Progenitor cell of endocrine pancreas (in vitro differentiated cells): Measurements from ENCODE around the gene SIAH3. TPM values are rescaled to one million over a fixed set of nuclear protein-coding genes. Genes with fewer than 3 reads are reported as not detected.
A peak's percentile ranks its signal among the peaks of the same experiment; 100 is the strongest.

ENCODE experiments used
- DNase-seq: peaks from one replicate; pipeline ENCODE4 v3.0.0; 2021; ENCODE audit warnings: low spot score; ENCODE audit not compliant: unreplicated experiment
- H3K27ac Mint-ChIP-seq: 2 replicates; pipeline ENCODE4 v1.8.0; 2021; ENCODE audit warnings: mild to moderate bottlenecking, moderate library complexity, mixed read lengths
- H3K27me3 Mint-ChIP-seq: 2 replicates; pipeline ENCODE4 v1.8.0; 2021; ENCODE audit warnings: mixed read lengths
- H3K36me3 Mint-ChIP-seq: 2 replicates; pipeline ENCODE4 v1.8.0; 2022; ENCODE audit warnings: mixed read lengths; ENCODE audit not compliant: insufficient read depth
- H3K4me1 Mint-ChIP-seq: 2 replicates; pipeline ENCODE4 v1.8.0; 2021; ENCODE audit warnings: low read depth, mixed read lengths
- H3K4me3 Mint-ChIP-seq: 2 replicates; pipeline ENCODE4 v1.8.0; 2021; ENCODE audit warnings: low read depth, mild to moderate bottlenecking, moderate library complexity, mixed read lengths
- H3K9me3 Mint-ChIP-seq: 2 replicates; pipeline ENCODE4 v1.8.0; 2021; ENCODE audit warnings: low read depth, mixed read lengths
- CTCF ChIP-seq: fragments of 200-600 bp; sonication (generic); IDR thresholded peaks from one replicate; pipeline ENCODE4 v1.5.0; 2021; ENCODE audit warnings: antibody characterized with exemption, mild to moderate bottlenecking; ENCODE audit not compliant: unreplicated experiment
- total RNA-seq: library from RNA; stranded (reverse); gene quantifications from 2 replicates; pipeline ENCODE4 v1.2.1, GENCODE V29; 2021

The SIAH3 gene
- total RNA-seq, 1 donor from 2014 or later, result not detected

DNA sequence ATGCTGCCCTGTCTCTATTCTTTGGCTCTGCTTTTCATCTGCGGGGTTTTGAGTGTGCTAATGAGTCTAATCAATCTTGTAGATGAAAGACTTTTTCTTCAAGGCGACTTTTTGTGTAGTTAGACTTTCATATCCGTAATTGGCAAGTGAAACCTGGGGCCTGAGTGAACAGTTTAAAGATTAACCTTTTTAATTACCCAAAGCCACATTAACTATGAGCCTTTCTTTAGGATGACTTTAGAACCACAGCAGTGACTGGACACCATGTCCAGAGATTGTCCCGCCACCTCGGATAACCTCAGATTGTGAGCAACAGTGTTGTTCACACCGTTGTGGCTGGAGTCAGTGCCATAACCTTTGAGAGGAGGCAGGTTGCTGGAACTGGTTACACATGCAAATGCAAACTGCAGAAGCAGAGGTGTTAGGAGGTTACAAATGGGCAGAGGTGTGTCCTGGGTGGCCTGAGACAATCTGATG, 58.7 kb downstream of the SIAH3 start:
- Mint-ChIP-seq H3K4me1 (peaks cover 22% of the 10 kb centered on the region), H3K9me3 (peaks cover 6% of the 10 kb centered on the region), H3K27ac (no peak overlapping the region), H3K36me3 (no peaks in the 10 kb centered on the region), H3K27me3 (peaks cover 10% of the 10 kb centered on the region), H3K4me3 (peak overlapping the region; percentile 22)
- no peak for TF ChIP-seq CTCF
- DNase-seq, result no peak

DNA sequence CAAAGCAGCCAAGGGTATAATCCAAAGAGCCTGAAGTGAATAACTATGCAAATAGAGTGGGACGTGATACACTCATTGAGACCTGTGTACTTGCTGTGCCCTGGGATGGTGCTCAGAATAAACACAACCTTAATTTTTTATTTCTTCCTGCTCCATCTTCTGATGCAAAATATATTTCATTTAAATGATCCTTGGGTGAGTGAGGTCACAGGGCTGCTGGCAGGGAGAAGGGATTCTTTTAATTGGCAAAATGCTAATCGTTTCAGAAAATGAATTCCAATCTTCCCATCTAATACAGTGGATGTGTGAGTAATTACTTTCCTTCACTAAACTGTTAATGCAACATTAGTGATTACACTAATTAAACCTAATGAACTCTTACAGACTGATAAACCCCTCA, 63.5 kb downstream of the SIAH3 start:
- Mint-ChIP-seq H3K9me3 (no peaks in the 10 kb centered on the region), H3K4me3 (no peak overlapping the region), H3K27ac (no peak overlapping the region), H3K4me1 (peaks cover 14% of the 10 kb centered on the region), H3K27me3 (peaks cover 12% of the 10 kb centered on the region), H3K36me3 (no peaks in the 10 kb centered on the region)
- no peak for TF ChIP-seq CTCF
- no peak for DNase-seq

DNA sequence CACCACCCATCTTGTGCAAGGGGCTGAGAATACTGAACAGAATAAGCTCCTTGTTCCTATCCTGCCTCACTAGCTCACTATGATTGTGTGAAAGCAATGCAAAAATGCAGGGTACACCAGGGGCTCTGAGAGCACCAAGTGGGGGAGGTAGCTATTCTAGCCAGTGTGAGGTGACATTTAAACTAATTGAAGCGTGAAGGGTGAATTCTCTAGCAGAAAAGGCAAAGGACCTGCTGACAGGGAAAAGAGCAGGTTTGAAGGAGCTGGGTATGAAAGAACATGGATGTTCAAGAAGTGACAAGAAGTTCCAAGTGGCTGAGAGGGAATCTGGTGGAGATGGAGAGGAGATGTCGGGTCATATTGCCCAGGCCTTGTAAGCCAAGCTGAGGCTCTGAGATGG, 64.2 kb downstream of the SIAH3 start:
- DNase-seq, result no peak
- no peak overlapping the region for H3K4me3 Mint-ChIP-seq
- no peaks in the 10 kb centered on the region for H3K9me3 Mint-ChIP-seq
- H3K36me3 Mint-ChIP-seq, result no peaks in the 10 kb centered on the region
- peaks cover 12% of the 10 kb centered on the region for H3K27me3 Mint-ChIP-seq
- no peak overlapping the region for H3K27ac Mint-ChIP-seq
- peaks cover 9% of the 10 kb centered on the region for H3K4me1 Mint-ChIP-seq
- TF ChIP-seq CTCF, result no peak

GRCh38 chr13:45786293-45786920, 65.1 kb downstream of the SIAH3 start:
- no peaks in the 10 kb centered on the region for H3K36me3 Mint-ChIP-seq
- no peak for TF ChIP-seq CTCF
- DNase-seq, result no peak
- H3K4me3 Mint-ChIP-seq, result no peak overlapping the region
- H3K27ac Mint-ChIP-seq, result no peak overlapping the region
- H3K4me1 Mint-ChIP-seq, result peaks cover 4% of the 10 kb centered on the region
- peaks cover 19% of the 10 kb centered on the region for H3K27me3 Mint-ChIP-seq
- H3K9me3 Mint-ChIP-seq, result no peaks in the 10 kb centered on the region

GRCh38 chr13:45784755-45785675, 66.5 kb downstream of the SIAH3 start:
- no peaks in the 10 kb centered on the region for H3K36me3 Mint-ChIP-seq
- DNase-seq, result no peak
- H3K9me3 Mint-ChIP-seq, result no peaks in the 10 kb centered on the region
- H3K27ac Mint-ChIP-seq, result no peak overlapping the region
- H3K4me1 Mint-ChIP-seq, result peaks cover 1% of the 10 kb centered on the region
- H3K27me3 Mint-ChIP-seq, result peaks cover 23% of the 10 kb centered on the region
- TF ChIP-seq CTCF, result no peak
- no peak overlapping the region for H3K4me3 Mint-ChIP-seq
